Spleen (tissue), 7 donors: ENCODE data around the gene AK9.

Source experiments
- POLR2A ChIP-seq, 3 donors: fragments of 450-650 bp; IDR thresholded peaks; one replicate each; pipeline ENCODE4 v1.5.1; 2017; ENCODE audit warnings: antibody characterized with exemption in 3 of 3, mild to moderate bottlenecking in 1 of 3
- TF ChIP-seq, protein P1 (sequence below), 11 experiments: fragments of 200-600 bp in 7 of 11; fragments of 450-650 bp in 4 of 11; sonication (generic) in 4 of 11; IDR thresholded peaks in 8 of 11; conservative IDR thresholded peaks in 3 of 11; 1 replicate in 7 of 11; 2 replicates in 4 of 11; pipeline versions ENCODE4 v1.4.0 to v1.8.0; 2016 to 2021; ENCODE audit warnings: antibody characterized with exemption in 11 of 11, inconsistent platforms in 4 of 11, mild to moderate bottlenecking in 1 of 11
- donor health status: DM: no; HTN: no; CAD: no; lungs with moderate emphysema.
- donor health status: DM: no; HTN: no; CAD: no.
- donor health status: DM: no; HTN: no; CAD: no.

DNA sequence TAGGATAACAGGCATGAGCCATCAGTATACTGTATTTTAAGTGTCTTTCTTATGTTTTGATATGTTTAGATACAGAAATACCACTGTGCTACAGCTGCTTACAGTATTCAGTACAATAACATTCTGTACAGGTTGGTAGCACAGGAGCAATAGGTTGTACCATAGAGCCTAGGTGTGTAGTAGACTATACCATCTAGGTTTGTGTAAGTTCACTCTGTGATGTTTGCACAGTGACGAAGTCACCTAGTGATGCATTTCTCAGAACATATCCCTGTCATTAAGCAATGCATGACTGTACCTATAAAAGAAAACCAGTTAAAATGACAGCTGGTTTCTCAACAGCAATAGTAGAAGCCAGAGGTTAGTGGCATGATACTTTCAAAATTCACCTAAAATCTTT is 204.9 kb downstream of the AK9 start:
- TF ChIP-seq, protein P1, sequence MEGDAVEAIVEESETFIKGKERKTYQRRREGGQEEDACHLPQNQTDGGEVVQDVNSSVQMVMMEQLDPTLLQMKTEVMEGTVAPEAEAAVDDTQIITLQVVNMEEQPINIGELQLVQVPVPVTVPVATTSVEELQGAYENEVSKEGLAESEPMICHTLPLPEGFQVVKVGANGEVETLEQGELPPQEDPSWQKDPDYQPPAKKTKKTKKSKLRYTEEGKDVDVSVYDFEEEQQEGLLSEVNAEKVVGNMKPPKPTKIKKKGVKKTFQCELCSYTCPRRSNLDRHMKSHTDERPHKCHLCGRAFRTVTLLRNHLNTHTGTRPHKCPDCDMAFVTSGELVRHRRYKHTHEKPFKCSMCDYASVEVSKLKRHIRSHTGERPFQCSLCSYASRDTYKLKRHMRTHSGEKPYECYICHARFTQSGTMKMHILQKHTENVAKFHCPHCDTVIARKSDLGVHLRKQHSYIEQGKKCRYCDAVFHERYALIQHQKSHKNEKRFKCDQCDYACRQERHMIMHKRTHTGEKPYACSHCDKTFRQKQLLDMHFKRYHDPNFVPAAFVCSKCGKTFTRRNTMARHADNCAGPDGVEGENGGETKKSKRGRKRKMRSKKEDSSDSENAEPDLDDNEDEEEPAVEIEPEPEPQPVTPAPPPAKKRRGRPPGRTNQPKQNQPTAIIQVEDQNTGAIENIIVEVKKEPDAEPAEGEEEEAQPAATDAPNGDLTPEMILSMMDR (IDR thresholded peaks at IDR 0.05 in 8 of 11, conservative IDR thresholded peaks at IDR 0.05 in 3 of 11): no peak
- TF ChIP-seq POLR2A (IDR thresholded peaks at IDR 0.05): no peak
